Activated CD4-positive, CD25-positive, alpha-beta regulatory T cell treated with anti-CD3 and anti-CD28 coated beads, Interleukin-2, amount 50 U/mL, for 72 hours (primary cell): ENCODE results near the gene CCDC88C.
"Not testable (repeated sequence)": the region's sequence is repeated elsewhere in the genome, so short reads cannot be mapped to it uniquely, and the experiment has no call there.

ENCODE experiments used
- DNase-seq: peaks from one replicate; pipeline ENCODE4 v3.0.0; 2021

CCDC88C gene

DNA sequence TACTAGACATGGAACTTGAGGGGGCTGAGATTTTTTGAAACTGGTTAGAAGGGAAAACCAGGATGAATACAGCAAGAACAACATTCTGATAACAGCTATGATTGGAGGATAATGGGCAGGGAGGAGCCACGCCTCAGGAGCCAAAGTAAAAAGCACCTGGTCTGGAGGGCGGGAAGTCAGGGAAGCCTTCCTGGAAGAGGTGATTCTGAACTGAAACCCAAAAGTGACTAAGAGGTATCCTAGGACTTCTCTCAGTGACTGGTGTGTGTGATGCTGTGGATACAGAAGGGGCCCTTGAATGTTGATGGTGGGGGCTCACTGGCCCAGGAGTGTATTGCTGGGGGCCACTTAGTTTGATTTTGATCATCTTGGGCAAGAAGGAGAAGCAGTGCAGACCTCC lies 154.3 kb downstream of the CCDC88C start:
- DNase-seq, result no peak

GRCh38 chr14:91261986-91262549 lies 155.6 kb downstream of the CCDC88C start:
- no peak for DNase-seq

DNA sequence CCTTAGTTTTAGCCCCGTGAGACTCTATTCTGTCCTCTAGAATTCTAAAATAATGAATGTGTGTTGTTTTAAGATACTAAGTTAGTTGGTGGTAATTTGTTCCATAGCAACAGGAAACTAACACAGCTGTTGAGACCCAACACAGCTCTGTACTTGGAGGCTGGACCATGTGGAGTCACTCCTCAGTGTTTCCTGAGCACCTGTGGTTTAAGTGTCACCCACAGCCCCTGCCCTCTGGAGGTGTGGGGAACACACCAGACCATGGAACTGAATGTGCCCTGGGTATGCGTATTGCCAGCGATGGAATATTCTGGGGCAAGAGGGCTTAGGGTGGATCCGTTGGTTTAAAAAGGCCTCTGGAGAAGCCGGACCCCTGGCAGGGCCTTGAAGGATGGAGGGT lies 156.5 kb downstream of the CCDC88C start:
- DNase-seq, result no peak

GRCh38 chr14:91258876-91259275 lies 158.7 kb downstream of the CCDC88C start:
- DNase-seq, result no peak

DNA sequence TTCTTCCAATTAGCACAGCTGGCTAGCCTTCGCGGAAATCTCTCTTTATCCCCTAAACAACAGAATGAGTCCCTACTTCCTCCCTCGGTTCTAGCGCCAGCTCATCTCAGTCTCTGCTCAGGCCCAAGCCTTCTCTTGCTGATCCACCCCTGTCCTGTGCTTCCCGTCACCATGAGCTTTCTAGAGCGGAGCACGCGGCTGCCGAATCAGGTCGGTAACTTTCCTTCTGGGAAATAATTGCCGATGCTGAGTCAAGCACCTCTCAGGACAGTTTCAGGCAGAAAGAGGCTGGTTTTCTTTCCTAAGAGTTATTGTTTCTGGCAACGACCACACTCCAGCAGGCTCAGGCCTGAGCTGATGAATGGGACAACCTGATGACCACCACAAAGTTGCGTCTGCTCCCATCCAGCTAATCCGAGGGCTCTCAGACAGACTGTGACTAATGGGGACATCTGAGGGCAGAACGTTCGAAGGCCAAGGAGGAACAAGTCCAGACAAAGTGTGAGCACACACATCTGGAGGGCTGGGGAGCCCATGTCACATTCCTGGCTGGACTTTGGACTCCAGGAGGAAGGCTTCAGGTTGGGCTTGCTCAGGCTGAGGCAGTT lies 159.5 kb downstream of the CCDC88C start:
- no peak for DNase-seq

GRCh38 chr14:91257328-91258010 lies 160.2 kb downstream of the CCDC88C start:
- no peak for DNase-seq

GRCh38 chr14:91256661-91257060 lies 161.0 kb downstream of the CCDC88C start:
- no peak for DNase-seq

DNA sequence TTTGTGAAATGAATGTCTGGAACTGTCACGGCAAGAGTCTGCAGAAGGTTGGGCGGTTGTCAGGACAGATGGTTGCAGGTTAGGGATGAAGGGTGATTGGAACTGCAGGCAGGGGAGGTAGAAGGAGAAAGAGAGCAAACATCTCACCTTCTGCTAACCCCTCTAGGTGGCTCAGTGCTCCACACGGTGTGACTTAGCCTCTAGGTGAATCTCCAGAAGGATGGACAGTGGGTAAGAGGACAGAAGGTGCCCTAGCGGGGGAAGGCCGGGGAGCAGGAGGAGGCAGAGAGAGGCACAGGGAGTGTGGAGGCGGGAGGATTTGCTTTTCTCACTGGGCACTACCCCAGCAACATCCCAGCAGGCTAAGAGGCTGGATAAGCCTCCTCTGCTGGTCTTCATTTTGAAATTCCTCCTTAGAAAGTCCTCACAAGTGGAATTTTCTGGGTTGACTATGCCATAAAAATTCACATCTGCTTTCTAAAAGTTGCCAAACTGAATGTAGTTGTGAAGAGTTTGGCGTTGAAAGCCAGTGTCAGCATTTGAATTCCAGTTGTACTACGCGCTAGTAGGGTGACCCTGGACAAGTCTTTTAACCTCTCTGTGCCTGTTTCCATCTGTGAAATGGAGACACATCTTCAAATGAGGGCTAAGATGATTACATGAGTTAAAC lies 162.5 kb downstream of the CCDC88C start:
- DNase-seq, result no peak

DNA sequence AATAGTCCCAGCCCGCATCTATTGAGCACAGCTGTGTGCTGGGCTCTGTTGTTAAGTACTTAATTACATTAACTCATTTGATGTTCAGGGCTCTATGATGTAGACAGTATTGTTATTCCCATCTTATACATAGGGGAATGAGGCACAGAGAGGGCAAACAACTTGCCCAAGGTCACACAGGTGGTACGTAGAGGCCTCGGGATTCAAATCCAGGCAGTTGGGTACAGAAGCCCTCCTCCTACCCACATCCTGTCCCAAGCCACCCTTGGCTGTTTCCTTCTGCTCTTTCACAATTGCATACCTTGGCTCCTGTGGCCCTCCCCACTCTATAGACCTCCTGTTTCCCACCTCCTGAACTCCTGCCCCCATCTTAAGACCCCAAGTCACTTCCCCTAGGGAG lies 163.2 kb downstream of the CCDC88C start:
- DNase-seq, result no peak

DNA sequence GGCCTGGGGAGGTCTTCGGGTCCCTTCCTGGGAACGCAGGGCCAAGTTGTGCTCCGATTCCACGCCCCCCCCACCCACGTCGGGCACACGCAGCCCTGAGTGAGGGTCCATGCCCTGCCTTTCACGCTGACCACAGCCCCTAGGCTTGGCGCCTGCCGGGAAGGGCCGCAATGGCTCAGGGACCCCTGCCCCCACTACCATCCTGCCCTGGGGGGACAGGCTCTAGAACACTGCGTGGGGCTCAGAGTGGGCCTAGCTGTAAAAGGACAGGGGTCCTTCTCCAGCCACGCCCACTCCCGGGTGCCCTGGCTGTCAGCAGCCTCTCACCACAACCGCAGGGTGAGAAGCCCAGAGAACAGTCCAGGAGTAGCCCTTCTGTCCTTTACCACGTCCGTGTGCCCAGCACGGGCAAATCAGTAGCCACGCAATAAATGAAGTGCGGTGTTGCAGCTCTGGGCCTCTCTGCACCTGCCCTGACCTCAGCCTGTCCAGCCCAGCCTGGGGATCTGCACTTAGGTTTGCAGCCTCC lies 163.8 kb downstream of the CCDC88C start:
- DNase-seq, result no peak

- peak; percentile 67 for DNase-seq
Measured at GRCh38 chr14:91252871-91253794, 164.5 kb downstream of the CCDC88C start.

DNA sequence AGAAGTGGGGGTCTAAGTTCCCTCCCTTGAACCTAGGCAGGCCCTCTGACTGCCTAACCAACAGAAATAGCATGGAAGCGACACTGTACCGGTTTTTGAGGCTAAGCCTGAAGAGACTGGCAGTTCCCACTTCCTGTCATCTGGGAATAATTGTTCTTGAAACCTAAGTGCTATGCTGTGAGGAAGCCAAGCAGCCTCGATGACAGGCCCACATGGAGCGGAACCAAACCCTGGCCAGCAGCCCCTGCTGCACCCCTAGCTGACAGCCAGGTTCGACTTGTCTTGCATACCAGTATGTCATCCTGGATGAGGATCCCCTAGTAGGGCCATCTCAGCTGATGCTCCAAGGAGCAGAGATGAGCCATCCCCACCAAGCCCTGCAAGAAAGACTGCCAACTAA lies 166.7 kb downstream of the CCDC88C start:
- no peak for DNase-seq

- DNase-seq, result peak; percentile 59
Measured at GRCh38 chr14:91249841-91250616, 167.6 kb downstream of the CCDC88C start.

DNA sequence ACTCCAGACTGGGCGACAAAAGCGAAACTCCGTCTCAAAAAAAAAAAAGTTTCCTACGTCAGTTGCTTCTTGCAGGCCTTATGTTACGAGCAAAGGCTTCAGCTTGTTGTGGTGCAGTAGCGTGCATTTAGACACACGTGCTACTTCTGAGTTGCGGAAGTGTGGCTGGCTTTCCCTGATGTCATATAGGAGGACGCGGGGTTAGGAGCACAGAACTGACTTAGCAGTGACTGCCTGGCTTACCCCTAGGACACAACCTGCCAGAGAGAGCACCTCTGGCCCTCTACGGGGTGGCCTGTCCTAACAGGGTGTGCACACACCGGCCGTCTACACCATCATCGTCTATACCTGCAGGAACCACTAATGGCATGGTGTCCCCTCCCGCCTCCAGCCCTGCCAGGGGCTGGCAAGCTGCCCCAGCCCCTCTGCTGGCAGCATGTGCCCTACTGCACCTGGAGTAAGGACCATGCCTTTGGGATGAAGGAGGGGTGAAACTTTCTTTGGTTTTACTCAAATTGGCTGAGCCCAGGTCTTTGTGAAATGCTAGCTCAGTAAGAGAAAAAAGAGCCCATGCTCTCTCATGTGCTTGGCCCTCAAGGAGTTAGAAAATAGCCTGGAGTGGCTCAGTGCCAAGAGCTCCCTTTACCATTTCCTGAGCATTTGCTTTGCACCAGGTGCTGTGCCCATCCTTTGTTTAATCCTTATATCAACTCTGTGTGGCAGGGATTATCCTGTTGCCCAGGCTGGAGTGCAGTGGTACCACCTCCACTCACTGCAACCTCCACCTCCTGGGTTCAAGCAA lies 171.4 kb downstream of the CCDC88C start:
- DNase-seq, result peak; percentile 62

GRCh38 chr14:91245616-91246015 lies 172.0 kb downstream of the CCDC88C start:
- DNase-seq, result not testable (repeated sequence)

GRCh38 chr14:91245029-91245428 lies 172.6 kb downstream of the CCDC88C start:
- DNase-seq, result peak; percentile 69

DNA sequence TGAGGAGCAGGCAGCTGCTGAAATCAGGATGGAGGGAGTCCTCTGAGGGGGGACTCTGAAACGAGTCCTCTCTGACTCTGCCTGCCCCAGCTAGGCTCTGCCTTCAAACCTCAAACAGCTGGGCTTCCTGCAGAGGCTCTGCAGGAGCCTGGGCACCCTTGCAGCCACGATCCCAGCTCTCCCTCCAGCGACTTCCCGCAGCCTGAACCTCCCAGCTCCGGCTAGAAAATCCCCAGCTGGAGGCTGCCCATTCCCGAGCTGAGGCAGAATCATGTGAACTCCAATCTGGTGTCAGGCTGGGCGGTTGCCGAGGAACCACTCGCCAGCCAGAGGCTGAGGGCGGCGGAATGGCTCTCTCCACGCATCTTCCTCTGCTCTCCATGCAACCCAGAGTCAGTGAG lies 173.1 kb downstream of the CCDC88C start, which contains the start of gene GPR68:
Gene GPR68, minus strand, starts transcription at position 204 of the 401 bp plus-strand sequence. CDS start 9,654 bp downstream, outside the sequence.
- peak; percentile 55 for DNase-seq

GRCh38 chr14:91243074-91243471 lies 174.5 kb downstream of the CCDC88C start:
- DNase-seq, result no peak

GRCh38 chr14:91242635-91243034 lies 175.0 kb downstream of the CCDC88C start:
- no peak for DNase-seq

DNA sequence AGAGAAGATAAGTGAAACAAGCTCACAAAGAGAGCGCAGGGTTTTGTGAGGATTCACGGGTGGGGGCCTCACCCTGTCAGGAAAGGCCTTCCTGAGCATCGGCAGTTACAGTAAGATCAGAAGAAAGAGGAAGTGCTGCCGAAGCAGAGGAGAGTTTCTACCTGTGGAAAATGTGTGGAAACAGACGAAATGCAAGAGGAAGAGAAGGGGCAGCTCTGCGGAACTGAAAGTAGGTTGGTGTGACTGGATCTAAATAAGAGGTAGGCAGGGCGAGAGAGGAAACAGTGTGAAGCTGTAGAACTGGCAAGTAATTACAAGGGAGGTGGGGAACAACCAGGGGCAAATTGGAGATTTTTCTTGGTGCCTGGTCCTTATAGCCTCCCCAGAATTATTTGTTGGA lies 175.8 kb downstream of the CCDC88C start:
- DNase-seq, result no peak

DNA sequence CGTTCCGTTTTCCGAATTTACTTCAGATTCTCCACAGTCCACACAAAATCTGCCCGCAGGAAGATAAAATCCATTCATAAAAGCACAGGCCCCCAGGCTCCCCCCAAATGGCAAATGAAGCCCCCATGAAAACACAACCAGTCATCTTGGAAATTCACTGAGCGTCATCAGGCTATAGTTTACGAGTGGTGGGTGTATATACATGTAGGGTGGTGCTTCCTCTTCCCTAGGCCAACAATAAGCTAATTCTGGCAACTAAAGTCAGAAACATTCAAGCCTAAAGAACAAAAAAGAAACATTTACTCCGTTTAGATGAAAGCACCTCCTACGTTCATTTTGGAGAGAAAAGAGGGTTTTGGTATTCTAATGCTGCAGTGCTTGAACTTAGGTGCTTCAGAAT lies 179.0 kb downstream of the CCDC88C start:
- DNase-seq, result no peak
